Transverse colon (tissue), 3 donors: ENCODE measurements around the gene RPP30.

Source experiments
- CTCF ChIP-seq, 5 experiments: fragments of 200-600 bp in 3 of 5; fragments of 450-650 bp in 2 of 5; sonication (generic) in 3 of 5; IDR thresholded peaks; 1 replicate in 2 of 5; 2 replicates in 3 of 5; pipeline ENCODE4 v1.5.1; 2016 to 2017; ENCODE audit warnings: antibody characterized with exemption in 5 of 5, inconsistent platforms in 3 of 5, mild to moderate bottlenecking in 2 of 5, moderate library complexity in 1 of 5
- POLR2A ChIP-seq: fragments of 450-650 bp; IDR thresholded peaks from one replicate; pipeline ENCODE4 v1.6.1; 2016; ENCODE audit warnings: antibody characterized with exemption, mild to moderate bottlenecking, moderate library complexity

DNA sequence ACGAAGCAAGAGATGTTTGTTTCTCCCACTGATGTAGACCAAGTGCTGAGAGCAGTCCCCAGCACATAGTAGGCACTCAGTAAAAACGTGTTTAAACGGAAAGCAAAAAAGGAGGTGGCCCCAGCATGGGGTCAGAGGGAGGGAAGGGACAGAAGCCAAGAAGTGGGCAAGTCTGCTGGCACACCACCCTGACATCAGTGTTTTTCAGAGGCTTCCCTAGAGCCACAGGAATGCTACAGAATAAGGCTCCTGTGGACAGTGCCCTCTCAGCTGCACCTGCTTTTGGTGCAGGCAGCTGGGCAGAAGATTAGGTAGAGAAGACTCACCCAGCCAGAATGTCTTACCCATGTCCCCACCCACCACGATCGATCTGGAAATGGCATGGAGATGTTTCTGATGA is 57.4 kb downstream of the RPP30 start:
- TF ChIP-seq POLR2A: no peak
- TF ChIP-seq CTCF (IDR thresholded peaks at IDR 0.05): no peak
